T47D (cell line): ENCODE results near the gene CAMSAP3.

Experiments
- DNase-seq, 2 experiments: peaks; one replicate each; pipeline versions ENCODE4 v3.0.0 to v3.0.0-alpha.2; 2011 to 2012; ENCODE audit warnings: low read depth in 1 of 2, low spot score in 1 of 2
- JUND ChIP-seq: IDR thresholded peaks from 2 replicates; pipeline ENCODE4 v1.6.1; 2012; ENCODE audit warnings: low read depth
- in situ Hi-C: cut with HindIII; loops from 2 replicates; pipeline ENCODE4 v1.10.0; 2016; ENCODE audit warnings: low sequenced_read_pairs, low pct_unique_long_range_greater_than_20kb

Gene CAMSAP3

DNA sequence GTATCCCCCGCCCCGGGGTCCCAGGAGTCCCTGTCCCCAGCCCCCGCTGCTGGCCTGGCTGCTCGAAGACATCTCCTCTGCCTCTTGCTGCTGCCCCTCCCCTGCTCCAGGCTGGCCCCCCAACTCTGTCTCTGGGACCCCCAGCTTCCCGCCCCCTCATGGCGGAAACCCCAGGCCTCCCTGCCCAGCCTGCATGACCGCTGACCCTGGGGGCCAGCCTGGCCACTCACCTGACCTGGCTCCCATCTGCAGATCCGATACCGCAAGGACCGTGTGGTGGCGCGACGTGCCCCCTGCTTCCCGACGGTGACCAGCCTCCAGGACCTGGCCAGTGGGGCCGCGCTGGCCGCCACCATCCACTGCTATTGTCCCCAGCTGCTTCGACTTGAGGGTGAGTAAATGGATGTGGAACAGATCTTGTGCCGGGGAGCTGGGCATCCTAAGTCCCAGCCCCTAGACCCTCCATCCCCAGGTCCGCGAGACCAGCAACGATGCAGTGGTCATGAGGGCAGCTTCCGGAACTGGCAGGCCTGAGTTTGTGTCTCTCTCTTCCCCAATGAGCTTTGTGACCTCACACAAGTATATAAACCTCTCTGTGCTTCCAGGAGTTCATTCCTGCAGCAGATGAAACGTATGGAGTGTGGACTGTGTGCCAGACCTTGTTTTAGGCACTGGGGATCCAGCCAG, 12.4 kb downstream of the CAMSAP3 start:
- no peak for DNase-seq
- TF ChIP-seq JUND: no peak
- in situ Hi-C loops: no loop called here

DNA sequence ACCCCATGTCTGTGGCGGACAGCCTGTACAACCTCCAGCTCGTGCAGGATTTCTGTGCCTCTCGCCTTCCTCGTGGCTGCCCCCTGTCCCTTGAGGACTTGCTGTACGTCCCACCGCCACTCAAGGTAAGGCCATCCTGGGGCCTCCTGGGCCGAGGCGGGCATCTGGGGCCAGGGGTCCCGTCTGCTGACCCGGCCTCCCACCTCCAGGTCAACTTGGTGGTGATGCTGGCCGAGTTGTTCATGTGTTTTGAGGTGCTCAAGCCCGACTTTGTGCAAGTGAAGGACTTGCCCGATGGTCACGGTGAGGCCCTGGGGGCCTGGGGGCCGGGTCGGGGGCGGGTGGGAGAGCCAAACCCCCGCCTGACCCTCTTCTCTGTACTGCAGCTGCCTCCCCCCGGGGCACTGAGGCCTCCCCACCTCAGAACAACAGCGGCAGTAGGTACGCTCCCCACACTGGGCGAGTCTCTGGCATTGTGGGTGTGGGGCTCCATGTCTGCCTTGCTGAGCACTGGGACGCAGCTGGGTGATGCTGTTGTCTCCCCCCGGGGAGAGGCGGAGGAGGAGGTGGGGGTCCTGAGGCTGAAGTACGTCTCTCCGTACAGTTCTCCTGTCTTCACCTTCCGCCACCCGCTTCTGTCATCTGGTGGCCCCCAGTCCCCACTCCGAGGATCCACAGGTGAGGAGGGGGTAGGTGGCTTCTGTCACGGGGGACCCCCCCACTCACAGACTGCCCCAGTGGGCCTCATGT, 15.0 kb downstream of the CAMSAP3 start:
- in situ Hi-C loops: no loop called here
- no peak for TF ChIP-seq JUND

DNA sequence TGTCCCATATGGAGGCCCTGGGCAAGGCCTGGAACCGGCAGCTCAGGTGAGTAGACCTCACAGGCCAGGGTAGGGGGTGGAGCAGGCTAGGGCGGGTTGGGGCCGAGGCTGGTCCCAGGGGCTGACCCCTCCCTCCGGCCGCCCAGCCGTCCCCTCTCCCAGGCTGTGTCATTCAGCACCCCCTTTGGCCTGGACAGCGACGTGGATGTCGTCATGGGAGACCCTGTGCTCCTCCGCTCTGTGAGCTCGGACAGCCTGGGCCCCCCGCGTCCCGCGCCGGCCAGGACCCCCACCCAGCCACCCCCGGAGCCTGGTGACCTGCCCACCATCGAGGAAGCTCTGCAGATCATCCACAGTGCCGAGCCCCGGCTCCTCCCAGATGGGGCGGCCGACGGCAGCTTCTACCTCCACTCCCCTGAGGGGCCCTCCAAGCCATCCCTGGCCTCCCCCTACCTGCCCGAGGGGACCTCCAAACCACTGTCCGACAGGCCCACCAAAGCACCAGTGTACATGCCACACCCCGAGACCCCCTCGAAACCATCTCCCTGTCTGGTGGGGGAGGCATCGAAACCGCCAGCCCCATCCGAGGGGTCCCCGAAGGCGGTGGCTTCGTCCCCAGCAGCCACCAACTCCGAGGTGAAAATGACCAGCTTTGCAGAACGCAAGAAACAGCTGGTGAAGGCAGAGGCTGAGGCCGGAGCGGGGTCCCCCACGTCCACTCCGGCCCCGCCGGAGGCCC, 16.0 kb downstream of the CAMSAP3 start:
- in situ Hi-C loops: no loop called here
- DNase-seq: no peak
- TF ChIP-seq JUND: no peak

More for the DNA sequence above, 15.0 kb downstream of the CAMSAP3 start:
- no peak for DNase-seq

DNA sequence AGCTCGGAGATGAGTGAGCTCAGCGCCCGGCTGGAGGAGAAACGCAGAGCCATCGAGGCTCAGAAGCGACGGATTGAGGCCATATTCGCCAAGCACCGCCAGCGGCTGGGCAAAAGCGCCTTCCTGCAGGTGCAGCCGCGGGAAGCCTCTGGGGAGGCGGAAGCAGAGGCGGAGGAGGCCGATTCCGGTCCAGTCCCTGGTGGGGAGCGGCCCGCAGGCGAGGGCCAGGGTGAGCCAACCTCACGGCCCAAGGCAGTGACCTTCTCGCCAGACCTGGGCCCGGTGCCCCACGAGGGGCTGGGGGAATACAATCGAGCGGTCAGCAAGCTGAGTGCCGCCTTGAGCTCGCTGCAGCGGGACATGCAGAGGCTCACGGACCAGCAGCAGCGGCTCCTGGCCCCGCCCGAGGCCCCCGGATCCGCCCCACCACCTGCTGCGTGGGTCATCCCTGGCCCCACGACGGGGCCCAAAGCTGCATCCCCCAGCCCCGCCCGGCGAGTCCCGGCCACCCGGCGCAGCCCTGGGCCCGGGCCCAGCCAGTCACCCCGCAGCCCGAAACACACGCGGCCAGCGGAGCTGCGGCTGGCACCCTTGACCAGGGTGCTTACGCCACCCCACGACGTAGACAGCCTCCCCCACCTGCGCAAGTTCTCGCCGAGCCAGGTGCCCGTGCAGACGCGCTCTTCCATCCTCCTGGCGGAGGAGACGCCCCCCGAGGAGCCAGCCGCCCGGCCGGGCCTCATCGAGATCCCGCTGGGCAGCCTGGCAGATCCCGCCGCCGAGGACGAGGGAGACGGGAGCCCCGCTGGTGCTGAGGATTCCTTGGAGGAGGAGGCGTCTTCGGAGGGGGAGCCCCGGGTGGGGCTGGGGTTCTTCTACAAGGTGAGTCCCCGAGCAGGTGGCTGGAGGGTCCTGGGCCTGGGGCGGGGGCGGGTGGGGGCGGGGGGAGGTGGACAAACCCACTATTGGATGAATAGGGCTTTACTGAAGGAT, 16.9 kb downstream of the CAMSAP3 start:
- DNase-seq: no peak
- in situ Hi-C loops: no loop called here
- TF ChIP-seq JUND: no peak

DNA sequence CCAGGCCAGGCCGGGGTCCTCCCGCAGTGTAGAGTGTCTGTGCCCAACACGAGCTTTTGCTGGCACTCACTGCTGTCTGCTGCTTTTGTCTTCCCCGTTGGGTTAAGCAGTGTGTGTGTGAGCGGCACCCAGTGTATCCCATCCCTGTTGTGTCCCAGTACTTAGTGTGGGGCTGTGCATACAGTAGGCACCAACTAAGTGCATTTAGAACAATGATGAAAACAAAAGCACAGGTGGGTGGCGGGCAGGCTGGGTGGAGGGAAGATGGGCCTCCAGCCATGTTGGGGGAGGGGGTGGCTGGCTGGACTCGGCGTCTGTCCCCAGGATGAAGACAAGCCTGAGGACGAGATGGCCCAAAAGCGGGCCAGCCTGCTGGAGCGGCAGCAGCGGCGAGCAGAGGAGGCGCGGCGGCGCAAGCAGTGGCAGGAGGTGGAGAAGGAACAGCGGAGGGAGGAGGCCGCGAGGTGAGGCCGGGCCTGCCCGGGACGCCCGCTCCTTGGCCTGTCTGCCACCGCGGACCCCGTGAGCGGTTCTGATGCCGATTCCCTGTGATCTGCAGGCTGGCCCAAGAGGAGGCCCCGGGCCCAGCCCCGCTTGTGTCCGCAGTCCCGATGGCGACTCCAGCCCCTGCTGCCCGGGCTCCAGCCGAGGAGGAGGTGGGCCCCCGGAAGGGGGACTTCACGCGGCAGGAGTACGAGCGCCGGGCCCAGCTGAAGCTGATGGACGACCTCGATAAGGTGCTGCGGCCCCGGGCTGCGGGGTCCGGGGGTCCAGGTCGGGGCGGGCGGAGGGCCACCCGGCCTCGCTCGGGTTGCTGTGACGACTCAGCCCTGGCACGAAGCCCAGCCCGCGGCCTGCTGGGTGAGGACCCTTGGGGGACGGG, 19.4 kb downstream of the CAMSAP3 start:
- in situ Hi-C loops: no loop called here
- DNase-seq: no peak
- no peak for TF ChIP-seq JUND

DNA sequence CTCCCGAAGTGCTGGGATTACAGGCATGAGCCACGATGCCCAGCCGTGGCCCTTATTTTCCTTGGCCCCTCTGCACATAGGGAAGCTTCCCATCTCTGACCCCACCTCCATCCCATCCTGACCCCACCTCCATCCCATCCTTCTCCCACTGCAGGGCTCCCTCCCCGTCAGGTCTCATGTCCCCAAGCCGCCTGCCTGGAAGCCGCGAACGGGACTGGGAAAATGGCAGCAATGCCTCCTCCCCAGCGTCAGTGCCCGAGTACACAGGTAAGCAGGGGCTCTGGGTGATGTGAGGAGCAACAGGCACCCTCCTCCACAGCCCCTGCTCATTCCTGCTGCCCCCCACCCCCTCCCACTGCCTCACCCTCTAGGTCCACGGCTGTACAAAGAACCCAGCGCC, 21.5 kb downstream of the CAMSAP3 start:
- in situ Hi-C loops: no loop called here
- TF ChIP-seq JUND: no peak

DNA sequence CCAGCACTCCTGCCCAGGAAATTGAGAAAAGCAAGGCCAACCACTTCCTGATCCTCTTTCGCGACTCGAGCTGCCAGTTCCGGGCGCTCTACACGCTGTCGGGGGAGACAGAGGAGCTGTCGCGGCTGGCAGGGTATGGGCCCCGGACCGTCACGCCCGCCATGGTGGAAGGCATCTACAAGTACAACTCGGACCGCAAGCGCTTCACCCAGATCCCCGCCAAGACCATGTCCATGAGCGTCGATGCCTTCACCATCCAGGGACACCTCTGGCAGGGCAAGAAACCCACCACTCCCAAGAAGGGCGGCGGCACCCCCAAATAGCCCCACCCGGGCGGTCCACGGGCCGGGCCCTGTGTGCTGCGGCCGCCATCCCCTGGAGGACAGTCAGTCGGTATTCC, 22.1 kb downstream of the CAMSAP3 start:
- DNase-seq: no peak
- in situ Hi-C loops: no loop called here
- TF ChIP-seq JUND: no peak

More for the DNA sequence above, 21.5 kb downstream of the CAMSAP3 start:
- no peak for DNase-seq

DNA sequence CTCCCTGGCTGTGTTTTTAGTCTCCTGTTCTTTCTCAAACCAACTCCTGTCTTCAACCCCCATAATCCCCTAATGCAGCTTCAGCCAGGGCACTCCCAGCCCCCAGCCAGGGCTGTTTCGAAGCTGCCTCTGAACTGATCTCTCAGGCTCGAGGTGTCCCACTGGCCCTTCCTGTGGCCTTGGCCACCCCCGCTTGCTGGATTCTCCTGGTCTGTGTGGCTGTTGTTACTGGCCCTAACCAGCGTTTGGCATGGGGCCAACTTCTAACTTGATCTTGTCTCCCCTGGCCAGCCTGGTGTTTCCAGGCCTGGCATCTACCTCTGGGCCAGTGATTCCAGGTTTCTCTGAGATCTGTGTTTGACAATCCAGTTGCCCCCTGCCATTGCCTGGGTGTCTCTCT, 22.7 kb downstream of the CAMSAP3 start:
- peak; percentile 61 to 88 for DNase-seq
- in situ Hi-C loops: no loop called here
- no peak for TF ChIP-seq JUND

DNA sequence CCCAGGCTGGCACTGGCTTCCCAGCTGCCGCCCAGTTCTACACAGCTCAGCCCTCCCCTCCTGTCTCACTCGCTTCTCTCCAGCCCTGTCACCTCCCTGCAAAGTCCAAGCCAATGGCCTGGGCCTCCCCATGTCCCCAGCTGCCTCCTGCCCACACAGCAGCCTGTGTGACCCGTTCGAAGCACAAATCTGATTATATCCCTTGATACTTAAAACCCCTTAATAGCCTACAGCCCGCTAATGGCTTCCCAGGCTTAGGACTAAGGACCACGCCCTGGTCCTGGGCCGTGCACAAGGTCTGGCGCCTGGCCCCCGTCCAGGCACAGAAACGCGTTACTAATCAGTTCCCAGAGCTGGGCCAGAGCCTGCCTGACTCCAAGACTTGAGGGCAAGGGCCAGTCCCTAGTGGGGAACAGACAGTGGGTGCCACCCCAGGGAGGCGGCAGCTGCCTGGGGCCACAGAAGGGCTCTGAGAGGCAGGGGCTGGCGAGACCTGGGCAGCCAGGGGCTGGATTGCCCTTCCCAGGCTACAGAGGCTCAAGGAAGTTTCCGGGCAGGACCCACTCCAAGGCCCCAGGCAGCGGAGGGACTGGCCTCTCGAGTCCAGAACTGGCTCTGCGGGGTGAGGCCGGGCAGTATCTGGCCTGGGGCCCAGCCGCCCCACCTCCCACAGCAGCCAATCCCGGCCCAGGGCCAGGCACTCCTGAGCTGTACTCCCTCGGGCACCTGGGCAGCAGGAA, 23.3 kb downstream of the CAMSAP3 start:
- peak; percentile 88 to 98 for DNase-seq
- peak; percentile 47; the same call in 1 of the 2 replicates for TF ChIP-seq JUND
- in situ Hi-C loops: no loop called here

DNA sequence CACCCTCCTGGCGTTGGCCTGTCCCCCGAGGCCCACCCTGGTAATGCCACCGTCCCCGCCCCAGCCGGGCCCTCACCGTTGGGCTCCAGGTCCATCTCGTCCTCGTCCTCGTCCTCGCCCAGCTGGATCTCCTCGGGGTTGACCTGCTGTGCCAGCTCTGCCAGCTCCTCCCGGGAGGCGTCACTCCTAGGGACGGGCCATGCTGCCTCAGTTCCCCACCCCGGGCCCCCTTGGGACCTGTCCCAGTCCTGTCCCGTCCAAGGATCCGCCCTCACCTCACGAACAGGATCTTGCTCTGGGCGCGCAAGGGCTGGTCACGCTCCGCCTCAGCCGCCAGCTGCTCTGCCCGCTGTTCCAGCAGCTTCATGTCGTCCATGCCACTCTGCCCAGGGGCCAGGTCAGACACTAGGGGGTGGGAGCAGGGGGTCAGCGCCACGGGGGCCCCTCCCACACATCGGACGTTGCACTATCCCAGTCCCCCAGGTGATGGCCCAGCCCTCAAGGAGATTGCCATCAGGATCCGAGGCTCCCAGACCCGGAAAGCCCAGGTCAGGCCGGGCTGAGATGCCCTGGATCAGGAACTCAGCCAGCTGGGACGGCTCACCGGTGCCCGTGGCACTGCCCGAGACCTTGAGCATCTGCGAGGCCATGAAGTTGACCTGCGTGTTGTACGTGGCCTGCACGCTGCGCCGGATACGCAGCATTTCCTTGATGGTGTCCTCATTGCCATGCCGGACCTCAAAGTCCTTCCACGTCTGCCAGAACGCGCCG, 24.2 kb downstream of the CAMSAP3 start:
- DNase-seq: peak; percentile 84 to 94
- in situ Hi-C loops: no loop called here

More for the DNA sequence above, 24.2 kb downstream of the CAMSAP3 start:
- no peak for TF ChIP-seq JUND
